HEK293 (cell line): ENCODE measurements around the gene GPX3.

Source experiments
- CTCF ChIA-PET: fragments of 350-600 bp; formaldehyde crosslinking; extraction: SDS; loops from one replicate; lab custom pipeline; 2021; ENCODE audit warnings: antibody characterized with exemption; lab: Yijun Ruan, JAX
- POLR2A ChIA-PET: fragments of 300-600 bp; formaldehyde crosslinking; extraction: SDS; loops from one replicate; lab custom pipeline; 2020; ENCODE audit warnings: antibody characterized with exemption, inconsistent platforms; lab: Yijun Ruan, JAX
- H3K27ac ChIP-seq: fragments of 200-500 bp; sonication (Bioruptor generic); 2 replicates; pipeline ENCODE4 v1.5.1; 2014; ENCODE audit warnings: low read depth, low read length, control low read depth, inconsistent platforms; ENCODE audit errors: extremely low read depth
- H3K36me3 ChIP-seq, 2 experiments: fragments of 200-500 bp in 1 of 2; sonication (Bioruptor generic) in 1 of 2; 1 replicate in 1 of 2; 2 replicates in 1 of 2; pipeline ENCODE4 v1.5.1; 2014 to 2017; ENCODE audit warnings: inconsistent platforms in 2 of 2, low read length in 2 of 2; ENCODE audit not compliant: control insufficient read depth in 2 of 2, insufficient read depth in 1 of 2
- H3K4me1 ChIP-seq: fragments of 200-500 bp; sonication (Bioruptor generic); 2 replicates; pipeline ENCODE4 v1.5.1; 2014; ENCODE audit warnings: mild to moderate bottlenecking, low read length, inconsistent platforms; ENCODE audit not compliant: control insufficient read depth, insufficient read depth
- H3K4me3 ChIP-seq: 2 replicates; pipeline ENCODE4 v1.5.1; 2011; ENCODE audit warnings: low read depth, mild to moderate bottlenecking, control low read depth, low read length, moderate library complexity
- H3K9me3 ChIP-seq: fragments of 200-500 bp; sonication (Bioruptor generic); 2 replicates; pipeline ENCODE4 v1.5.1; 2014; ENCODE audit warnings: low read depth, low read length, inconsistent platforms; ENCODE audit not compliant: control insufficient read depth, insufficient read depth
- ATF2 ChIP-seq: fragments of 450-650 bp; formaldehyde crosslinking; IDR thresholded peaks from 2 replicates; pipeline ENCODE4 v1.5.1; 2016; ENCODE audit warnings: missing biosample characterization, missing genetic modification characterization, low read depth
- EGR2 ChIP-seq: fragments of 450-650 bp; formaldehyde crosslinking; IDR thresholded peaks from 2 replicates; pipeline ENCODE4 v1.5.1; 2016; ENCODE audit warnings: low read depth, missing biosample characterization, missing genetic modification characterization
- KLF7 ChIP-seq: fragments of 450-650 bp; formaldehyde crosslinking; IDR thresholded peaks from 2 replicates; pipeline ENCODE4 v1.5.1; 2016; ENCODE audit warnings: missing biosample characterization, missing genetic modification characterization, borderline replicate concordance
- OSR2 ChIP-seq: fragments of 450-650 bp; formaldehyde crosslinking; IDR thresholded peaks from 2 replicates; pipeline ENCODE4 v1.5.1; 2016; ENCODE audit warnings: missing biosample characterization, missing genetic modification characterization
- REST ChIP-seq: fragments of 450-650 bp; formaldehyde crosslinking; IDR thresholded peaks from 2 replicates; pipeline ENCODE4 v1.5.1; 2016; ENCODE audit warnings: missing biosample characterization, missing genetic modification characterization
- SCRT1 ChIP-seq: fragments of 450-650 bp; formaldehyde crosslinking; IDR thresholded peaks from 2 replicates; pipeline ENCODE4 v1.5.1; 2016; ENCODE audit warnings: missing biosample characterization, missing genetic modification characterization, borderline replicate concordance
- SP2 ChIP-seq: fragments of 450-650 bp; formaldehyde crosslinking; IDR thresholded peaks from 2 replicates; pipeline ENCODE4 v1.5.1; 2016; ENCODE audit warnings: missing biosample characterization, missing genetic modification characterization
- ZFHX2 ChIP-seq: fragments of 450-650 bp; formaldehyde crosslinking; conservative IDR thresholded peaks from 2 replicates; pipeline ENCODE4 v1.5.1; 2016; ENCODE audit warnings: missing biosample characterization, missing genetic modification characterization
- ZNF132 ChIP-seq: fragments of 450-650 bp; formaldehyde crosslinking; IDR thresholded peaks from 2 replicates; pipeline ENCODE4 v1.5.1; 2017; ENCODE audit warnings: missing biosample characterization, missing genetic modification characterization, borderline replicate concordance
- ZNF146 ChIP-seq: fragments of 450-650 bp; formaldehyde crosslinking; IDR thresholded peaks from 2 replicates; pipeline ENCODE4 v1.5.1; 2016; ENCODE audit warnings: missing biosample characterization, missing genetic modification characterization
- ZNF155 ChIP-seq: fragments of 450-650 bp; formaldehyde crosslinking; IDR thresholded peaks from 2 replicates; pipeline ENCODE4 v1.5.1; 2016; ENCODE audit warnings: missing biosample characterization, missing genetic modification characterization
- ZNF2 ChIP-seq: fragments of 450-650 bp; formaldehyde crosslinking; IDR thresholded peaks from 2 replicates; pipeline ENCODE4 v1.5.1; 2016; ENCODE audit warnings: missing biosample characterization, missing genetic modification characterization
- ZNF426 ChIP-seq: fragments of 450-650 bp; formaldehyde crosslinking; IDR thresholded peaks from 2 replicates; pipeline ENCODE4 v1.5.1; 2017; ENCODE audit warnings: missing biosample characterization, missing genetic modification characterization, mild to moderate bottlenecking, inconsistent platforms, moderate library complexity
- ZNF549 ChIP-seq: fragments of 450-650 bp; IDR thresholded peaks from 2 replicates; pipeline ENCODE4 v1.5.1; 2018; ENCODE audit warnings: missing biosample characterization, missing genetic modification characterization, mild to moderate bottlenecking, inconsistent platforms, moderate library complexity
- ZNF580 ChIP-seq: fragments of 450-650 bp; formaldehyde crosslinking; IDR thresholded peaks from 2 replicates; pipeline ENCODE4 v1.5.1; 2016; ENCODE audit warnings: missing biosample characterization, missing genetic modification characterization
- ZNF600 ChIP-seq: fragments of 450-650 bp; formaldehyde crosslinking; IDR thresholded peaks from 2 replicates; pipeline ENCODE4 v1.5.1; 2016; ENCODE audit warnings: missing biosample characterization, missing genetic modification characterization
- ZNF692 ChIP-seq: fragments of 450-650 bp; formaldehyde crosslinking; IDR thresholded peaks from 2 replicates; pipeline ENCODE4 v1.5.1; 2016; ENCODE audit warnings: missing biosample characterization, missing genetic modification characterization
- ZNF785 ChIP-seq: fragments of 450-650 bp; formaldehyde crosslinking; IDR thresholded peaks from 2 replicates; pipeline ENCODE4 v1.5.1; 2016; ENCODE audit warnings: missing biosample characterization, missing genetic modification characterization
- ZNF837 ChIP-seq: fragments of 450-650 bp; formaldehyde crosslinking; IDR thresholded peaks from 2 replicates; pipeline ENCODE4 v1.5.1; 2016; ENCODE audit warnings: missing biosample characterization, missing genetic modification characterization
- ZSCAN30 ChIP-seq: fragments of 450-650 bp; IDR thresholded peaks from 2 replicates; pipeline ENCODE4 v1.5.1; 2018; ENCODE audit warnings: missing biosample characterization, mild to moderate bottlenecking, missing genetic modification characterization, moderate library complexity

The GPX3 gene

GRCh38 chr5:151074557-151074956 is 54.2 kb downstream of the GPX3 start:
- TF ChIP-seq ZNF580 (tag by site-specific recombination) (peak; percentile 55; the same call in 1 of the 2 replicates), OSR2 (no peak), ZNF146 (peak; percentile 95)
- ChIA-PET CTCF (interaction anchor here (0.6 to 1.6 kb wide), 4 partner anchors 8 to 60 kb away, joined by 3 to 7 read pairs (median 3); no protein-coding TSS in a partner anchor), POLR2A (interaction anchor here (1.0 kb wide), 1 partner anchor 83 kb away, joined by 3 read pairs; the partner anchor contains the start of gene ANXA6)
- H3K4me1 ChIP-seq, result no peaks in the 10 kb centered on the region
- H3K4me3 ChIP-seq, result no peak overlapping the region
- peaks cover 0 to 23% of the 10 kb centered on the region in 2 experiments; a peak in 1 of 3 replicates for H3K36me3 ChIP-seq
- H3K9me3 ChIP-seq, result no peaks in the 10 kb centered on the region
- no peak overlapping the region for H3K27ac ChIP-seq

GRCh38 chr5:151075698-151076331 is 55.4 kb downstream of the GPX3 start:
- ChIA-PET POLR2A (interaction anchor here (1.0 kb wide), 1 partner anchor 82 kb away, joined by 3 read pairs; the partner anchor contains the start of gene ANXA6), CTCF (interaction anchor here (0.9 to 1.3 kb wide), 3 partner anchors 24 to 40 kb away, joined by 5 to 7 read pairs (median 5); no protein-coding TSS in a partner anchor)
- no peak overlapping the region for H3K4me3 ChIP-seq
- H3K9me3 ChIP-seq, result no peaks in the 10 kb centered on the region
- H3K4me1 ChIP-seq, result no peaks in the 10 kb centered on the region
- H3K27ac ChIP-seq, result no peak overlapping the region
- peaks cover 0 to 19% of the 10 kb centered on the region in 2 experiments; a peak in 1 of 3 replicates for H3K36me3 ChIP-seq
- TF ChIP-seq EGR2, result peak; percentile 98
- no peak for TF ChIP-seq ZNF549 (tag by site-specific recombination)
- TF ChIP-seq ZNF837 (tag by site-specific recombination), result no peak
- TF ChIP-seq ZFHX2, result peak; percentile 97
- TF ChIP-seq ZNF2 (tag by site-specific recombination), result no peak

- peaks cover 2% of the 10 kb centered on the region; the same call in 1 of the 2 replicates for H3K4me1 ChIP-seq
- ChIA-PET CTCF (interaction anchor here (0.9 kb wide), 1 partner anchor 25 kb away, joined by 7 read pairs; no protein-coding TSS in a partner anchor), POLR2A (no interaction called here)
- no peak overlapping the region for H3K27ac ChIP-seq
- H3K9me3 ChIP-seq, result no peaks in the 10 kb centered on the region
- H3K4me3 ChIP-seq, result no peak overlapping the region
- no peak for TF ChIP-seq ZNF155 (tag by site-specific recombination)
- no peak for TF ChIP-seq ATF2 (tag by site-specific recombination)
- TF ChIP-seq ZNF426 (tag by site-specific recombination), result no peak
- TF ChIP-seq ZNF785 (tag by site-specific recombination), result no peak
- no peak for TF ChIP-seq ZNF600 (tag by site-specific recombination)
- no peak for TF ChIP-seq ZSCAN30 (tag by site-specific recombination)
- peaks cover 0 to 18% of the 10 kb centered on the region in 2 experiments; a peak in 1 of 3 replicates for H3K36me3 ChIP-seq
Measured at GRCh38 chr5:151076616-151077015, 56.2 kb downstream of the GPX3 start.

GRCh38 chr5:151077419-151077818 is 57.0 kb downstream of the GPX3 start:
- Histone ChIP-seq H3K9me3 (no peaks in the 10 kb centered on the region), H3K36me3 (peaks cover 0 to 15% of the 10 kb centered on the region in 2 experiments; a peak in 1 of 3 replicates), H3K4me3 (no peak overlapping the region), H3K4me1 (peaks cover 6% of the 10 kb centered on the region; the same call in 1 of the 2 replicates), H3K27ac (no peak overlapping the region)
- ChIA-PET CTCF (no interaction called here), POLR2A (no interaction called here)
- TF ChIP-seq SCRT1 (tag by site-specific recombination) (no peak), REST (tag by site-specific recombination) (no peak), KLF7 (tag by site-specific recombination) (no peak), ZNF692 (tag by site-specific recombination) (no peak), ZNF132 (tag by site-specific recombination) (no peak), ZNF580 (tag by site-specific recombination) (no peak), SP2 (tag by site-specific recombination) (no peak), ZNF146 (no peak)
